ENCODE data around the gene TBL1XR1.
"Not testable (repeated sequence)": the region's sequence is repeated elsewhere in the genome, so short reads cannot be mapped to it uniquely, and the experiment has no call there.

Gene TBL1XR1

GRCh38 chr3:177139220-177139619, 58.1 kb downstream of the TBL1XR1 start:
- DNase-seq: not testable (repeated sequence)

GRCh38 chr3:177137774-177138705, 59.2 kb downstream of the TBL1XR1 start:
- DNase-seq: no peak

DNA sequence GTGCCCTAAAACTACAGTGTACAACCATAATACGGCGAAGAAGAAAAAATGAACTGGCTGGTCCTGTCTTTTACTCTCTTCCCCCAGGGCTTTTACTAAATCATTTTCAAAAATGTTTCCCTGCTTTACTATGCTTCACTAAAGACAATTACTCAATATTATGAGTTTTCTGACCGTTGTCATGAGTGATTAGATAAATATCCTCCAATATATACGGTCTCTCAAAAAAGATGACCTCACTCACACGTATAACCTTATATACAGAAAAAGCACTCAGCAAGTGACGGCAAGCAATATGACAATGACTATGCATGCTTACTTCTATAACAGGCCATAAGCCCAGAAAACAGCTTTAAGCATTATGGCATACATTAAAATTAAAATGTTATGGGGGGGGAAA, 60.5 kb downstream of the TBL1XR1 start:
- DNase-seq: no peak

GRCh38 chr3:177135841-177136492, 61.3 kb downstream of the TBL1XR1 start:
- DNase-seq: no peak

DNA sequence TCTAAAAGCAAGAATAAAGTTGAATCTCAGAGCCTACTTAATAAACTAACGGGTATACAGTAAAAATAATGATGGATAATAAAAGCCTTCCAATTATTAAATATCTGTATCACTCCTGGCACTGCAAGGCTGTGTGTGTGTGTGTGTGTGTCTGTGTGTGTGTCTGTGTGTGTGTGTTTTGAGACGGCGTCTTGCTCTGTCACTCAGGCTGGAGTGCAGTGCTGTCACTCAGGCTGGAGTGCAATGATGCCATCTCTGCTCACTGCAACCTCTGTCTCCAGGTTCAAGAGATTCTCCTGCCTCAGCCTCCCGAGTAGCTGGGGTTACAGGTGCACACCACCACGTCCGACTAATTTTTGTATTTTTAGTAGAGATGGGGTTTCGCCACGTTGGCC, 62.5 kb downstream of the TBL1XR1 start:
- no peak for DNase-seq

DNA sequence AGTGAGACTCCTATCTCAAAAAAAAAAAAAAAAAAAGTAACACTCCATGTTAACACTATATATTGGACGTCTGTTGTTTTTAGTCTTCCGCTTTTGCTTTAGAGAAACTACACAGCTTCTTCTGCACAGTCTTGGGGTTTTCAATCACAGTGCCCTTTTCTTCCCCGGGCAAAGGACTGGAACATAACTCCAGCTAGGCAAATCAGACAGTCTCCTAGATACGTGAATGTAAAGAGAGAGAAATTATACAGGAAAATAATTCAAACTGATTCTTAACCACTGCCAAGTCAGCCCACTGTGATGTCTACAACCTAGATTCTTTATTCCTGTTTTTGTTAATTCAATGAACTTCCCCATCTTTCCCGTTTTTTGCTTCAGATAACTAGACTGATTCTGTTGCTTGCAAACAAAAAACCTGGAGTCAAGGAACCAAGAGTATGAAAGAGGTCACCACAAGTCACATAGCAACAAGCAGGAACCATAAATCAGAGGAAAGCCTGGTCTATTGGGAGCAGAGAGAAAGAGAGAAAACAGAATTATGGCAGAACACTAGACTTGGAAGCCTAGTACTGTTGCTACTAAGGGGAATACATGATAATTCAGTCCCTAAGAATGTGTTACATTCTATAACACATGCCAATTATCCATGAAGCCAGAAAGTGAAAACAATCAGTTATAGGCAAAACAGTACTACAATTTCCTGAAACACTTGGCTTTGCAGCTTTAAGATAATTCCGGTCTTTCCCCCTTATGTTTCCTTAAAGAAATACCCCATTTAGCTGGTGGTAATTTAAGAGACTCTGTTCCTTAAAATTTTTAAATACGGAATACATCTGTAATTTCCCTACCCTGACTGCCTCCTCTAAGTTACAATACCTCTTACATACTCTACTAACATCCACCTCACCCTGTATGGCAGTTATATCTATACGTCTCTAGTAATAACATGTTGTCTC, 63.1 kb downstream of the TBL1XR1 start:
- no peak for DNase-seq

- DNase-seq: no peak
These were observed 65.2 kb downstream of the TBL1XR1 start for GRCh38 chr3:177131927-177132636.

GRCh38 chr3:177127008-177127407, 70.3 kb downstream of the TBL1XR1 start:
- no peak for DNase-seq

- peak in 1 of 2 experiments; percentile 52 for DNase-seq
These were observed 71.1 kb downstream of the TBL1XR1 start for GRCh38 chr3:177126015-177126773.

GRCh38 chr3:177124882-177125281, 72.4 kb downstream of the TBL1XR1 start:
- DNase-seq: no peak

- DNase-seq: no peak
These were observed 73.5 kb downstream of the TBL1XR1 start for GRCh38 chr3:177123822-177124221.

DNA sequence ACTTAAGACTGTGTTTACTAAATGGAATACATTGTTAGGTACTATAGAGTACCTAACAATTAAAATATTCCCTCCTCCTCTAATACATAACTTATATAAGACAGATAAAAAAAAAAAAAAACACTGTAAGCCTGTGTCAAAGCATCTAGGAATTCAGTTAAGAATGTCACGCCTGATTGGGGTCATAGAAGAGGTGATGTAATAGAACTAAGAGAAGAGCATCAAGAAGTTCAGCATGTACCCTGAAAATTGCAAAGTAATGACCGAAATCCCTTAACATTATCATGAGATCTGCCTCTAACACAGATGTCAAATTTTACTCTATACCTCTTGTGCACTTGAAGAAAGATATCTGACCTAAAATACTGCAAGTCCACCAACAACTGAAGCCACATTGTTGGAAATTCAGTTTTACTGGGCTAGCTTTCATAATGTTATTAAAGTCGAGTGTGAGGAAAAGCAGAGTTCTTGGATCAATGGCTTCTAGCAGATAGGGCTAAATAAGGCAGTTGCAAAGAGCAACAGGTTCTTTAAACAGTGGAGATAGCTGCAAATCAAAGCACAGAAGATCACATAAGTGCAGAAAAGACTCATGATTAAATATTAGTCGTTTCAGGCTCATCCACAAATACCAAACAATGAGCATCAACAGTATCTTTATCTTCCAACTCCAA, 75.0 kb downstream of the TBL1XR1 start:
- DNase-seq: no peak

DNA sequence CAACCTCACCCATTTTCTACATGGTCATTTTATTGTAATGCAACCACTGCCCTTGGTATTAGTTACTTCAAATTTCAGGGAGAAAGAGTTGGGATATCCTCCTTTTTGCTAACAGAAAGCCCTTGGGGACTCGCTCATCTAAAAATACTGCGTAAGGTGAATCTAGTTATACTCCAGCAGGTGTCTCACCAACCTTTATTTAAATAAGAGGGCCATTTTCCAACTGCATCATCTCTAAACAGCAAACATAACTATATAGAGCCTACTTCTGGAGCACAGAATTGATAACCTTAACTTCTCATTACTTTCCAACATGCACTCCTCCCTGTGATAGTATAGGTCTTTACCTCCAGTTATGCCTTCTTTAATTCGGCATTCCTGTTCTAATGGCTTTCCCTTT, 77.5 kb downstream of the TBL1XR1 start:
- no peak for DNase-seq

DNA sequence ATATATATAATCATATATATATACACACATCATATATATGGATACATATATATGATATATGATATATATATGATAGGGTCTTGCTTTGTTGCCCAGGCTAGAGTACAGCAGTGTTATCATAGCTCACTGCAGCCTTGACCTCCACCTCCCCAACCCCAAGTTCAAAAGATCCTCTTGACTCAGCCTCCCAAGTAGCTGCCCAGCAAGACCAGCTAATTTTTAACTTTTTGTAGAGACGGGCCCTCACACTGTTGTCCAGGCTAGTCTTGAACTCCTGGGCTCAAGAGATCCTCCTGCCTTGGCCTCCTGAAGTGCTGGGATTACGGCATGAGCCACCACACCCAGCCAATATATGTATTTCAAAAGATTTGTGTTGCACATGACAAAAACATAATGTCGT, 83.0 kb downstream of the TBL1XR1 start:
- no peak for DNase-seq

DNA sequence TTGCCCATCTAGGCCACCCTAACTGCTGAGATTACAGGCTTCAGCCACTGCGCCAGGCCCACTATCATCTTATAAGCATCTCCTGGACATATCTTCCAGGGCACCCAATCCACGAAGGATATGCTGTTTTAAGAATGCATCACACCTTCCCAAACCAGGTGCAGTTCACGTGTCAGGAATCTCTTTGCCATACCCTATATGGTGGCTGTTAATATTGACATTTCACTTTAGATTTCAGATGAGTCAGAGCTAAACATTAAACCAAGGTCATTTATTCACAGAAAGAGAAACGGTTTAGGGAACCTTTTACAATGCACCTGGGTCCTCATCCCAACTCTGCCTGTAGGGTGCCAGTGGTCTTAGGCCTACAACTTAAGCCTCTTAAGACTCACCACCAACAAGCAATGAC, 85.7 kb downstream of the TBL1XR1 start:
- DNase-seq: no peak

DNA sequence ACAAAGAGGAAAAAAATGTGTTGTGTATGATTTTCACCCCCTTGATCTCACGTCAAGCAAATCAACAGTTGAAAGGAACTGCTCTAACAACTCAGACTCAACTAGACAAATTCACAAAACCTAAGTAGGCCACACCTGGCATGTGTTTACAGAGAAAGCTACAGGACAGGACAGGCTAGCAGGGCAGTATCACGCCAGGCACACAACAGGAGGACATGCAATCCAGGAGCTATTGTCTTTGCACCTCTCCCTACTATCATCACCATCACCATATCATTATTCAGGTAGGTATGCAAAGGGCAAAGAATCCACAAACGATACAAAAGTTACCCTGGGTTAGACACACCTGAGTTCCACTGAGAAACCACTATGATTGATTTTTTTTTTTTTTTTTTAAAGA, 86.4 kb downstream of the TBL1XR1 start:
- DNase-seq: no peak

DNA sequence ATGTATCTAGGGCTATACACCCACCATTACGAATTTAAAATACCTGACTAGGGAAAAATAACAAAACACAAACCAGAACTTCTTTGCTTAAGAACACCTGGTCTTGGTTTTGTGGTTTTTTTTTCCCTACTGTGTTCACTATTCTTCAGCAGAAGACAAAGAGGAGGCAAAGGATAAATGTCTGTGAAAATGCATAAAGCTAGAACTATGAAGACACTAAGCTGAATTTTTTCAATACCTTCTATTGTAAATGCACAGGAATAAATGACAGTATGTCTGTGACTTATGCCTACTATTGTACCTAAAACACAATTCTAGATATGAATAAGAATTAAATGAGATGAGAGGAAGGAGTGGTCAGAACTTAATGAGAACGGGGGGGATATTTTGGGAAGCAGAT, 86.9 kb downstream of the TBL1XR1 start:
- no peak for DNase-seq

DNA sequence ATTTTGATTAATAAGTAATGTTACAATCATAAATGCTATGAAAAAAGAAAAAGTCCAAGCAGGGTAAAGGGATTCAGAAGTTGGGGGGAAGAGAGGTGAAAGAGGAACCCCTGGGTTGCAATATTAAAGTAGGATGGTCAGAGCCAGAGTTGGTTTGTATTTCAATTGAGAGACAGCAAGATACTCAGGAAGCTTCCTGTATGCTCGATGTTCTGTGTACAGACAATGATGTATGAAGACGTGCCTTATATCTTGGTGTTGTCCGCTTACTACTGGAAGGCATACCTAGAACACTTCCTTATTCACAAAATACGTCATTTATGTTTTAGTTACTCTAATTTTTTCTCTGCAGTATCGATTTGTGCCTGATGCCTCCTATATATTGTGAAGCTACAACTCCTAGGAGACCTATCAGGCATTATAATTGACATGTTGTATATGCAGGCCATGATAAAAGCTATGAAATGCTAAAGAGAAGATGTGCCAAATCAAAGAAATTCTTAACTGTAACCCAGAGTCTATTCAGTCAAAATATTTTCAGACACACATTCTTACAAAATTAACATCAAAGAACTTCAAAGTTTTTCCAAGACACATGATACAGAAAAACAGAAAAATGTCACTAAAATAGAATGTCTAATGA, 87.5 kb downstream of the TBL1XR1 start:
- no peak for DNase-seq

GRCh38 chr3:177108648-177109047, 88.6 kb downstream of the TBL1XR1 start:
- no peak for DNase-seq

DNA sequence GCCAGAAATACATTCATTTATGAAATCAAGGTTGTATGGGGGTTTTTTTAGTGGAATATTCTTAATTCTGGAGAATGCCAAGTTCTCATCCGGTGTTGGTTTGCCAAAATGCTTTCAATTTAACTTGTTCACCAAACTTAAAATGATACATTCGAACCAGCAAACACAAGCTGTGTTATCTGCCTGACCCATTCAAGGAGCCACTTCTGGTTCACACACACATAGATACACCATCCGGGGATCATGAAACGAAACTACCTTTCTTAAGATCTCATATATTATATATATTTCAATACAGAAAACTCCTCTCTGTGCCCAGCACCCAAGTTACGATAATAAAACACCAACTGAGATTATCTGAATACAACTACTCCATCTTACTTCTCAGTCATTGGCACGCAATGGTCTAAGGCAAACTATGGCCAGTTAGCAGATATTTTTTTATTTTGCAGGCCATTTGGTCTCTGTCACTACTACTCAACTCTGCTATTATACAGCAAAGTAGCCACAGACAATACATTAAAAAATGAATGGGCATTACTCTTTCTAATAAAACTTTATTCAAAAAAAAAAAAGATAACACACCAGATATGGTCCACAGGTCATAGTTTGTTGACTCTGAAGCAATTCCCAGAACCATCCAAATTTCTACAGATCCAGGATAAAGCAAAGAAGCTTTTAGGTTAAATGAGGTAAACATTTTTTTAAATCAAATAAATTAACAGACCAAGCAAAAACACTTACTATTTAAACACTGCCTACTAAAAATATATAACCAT, 89.6 kb downstream of the TBL1XR1 start:
- no peak for DNase-seq

All from NCI-H446 (cell line).